NCI-H510A (cell line): ENCODE data around the gene CLCN7.

ENCODE experiments used
- DNase-seq: peaks from one replicate; lab custom pipeline; 2025; lab: John Stamatoyannopoulos, UW

Gene CLCN7

GRCh38 chr16:1401758-1402154 lies 73.1 kb downstream of the CLCN7 start:
- DNase-seq = no peak

GRCh38 chr16:1401061-1401757 lies 73.6 kb downstream of the CLCN7 start:
- DNase-seq = no peak

GRCh38 chr16:1398826-1399581 lies 75.8 kb downstream of the CLCN7 start:
- DNase-seq = no peak

GRCh38 chr16:1398351-1398750 lies 76.5 kb downstream of the CLCN7 start:
- DNase-seq = no peak

- DNase-seq = no peak
These were observed 77.0 kb downstream of the CLCN7 start for GRCh38 chr16:1397779-1398178.

GRCh38 chr16:1395444-1396031 lies 79.3 kb downstream of the CLCN7 start:
- no peak for DNase-seq
